Activated T-cell treated with anti-CD3 and anti-CD28 coated beads for 1 hour (primary cell): ENCODE measurements around the gene AK5.

ENCODE experiments used
- DNase-seq: peaks from one replicate; pipeline ENCODE4 v3.0.0-alpha.2; 2020; ENCODE audit warnings: low read depth

The AK5 gene

DNA sequence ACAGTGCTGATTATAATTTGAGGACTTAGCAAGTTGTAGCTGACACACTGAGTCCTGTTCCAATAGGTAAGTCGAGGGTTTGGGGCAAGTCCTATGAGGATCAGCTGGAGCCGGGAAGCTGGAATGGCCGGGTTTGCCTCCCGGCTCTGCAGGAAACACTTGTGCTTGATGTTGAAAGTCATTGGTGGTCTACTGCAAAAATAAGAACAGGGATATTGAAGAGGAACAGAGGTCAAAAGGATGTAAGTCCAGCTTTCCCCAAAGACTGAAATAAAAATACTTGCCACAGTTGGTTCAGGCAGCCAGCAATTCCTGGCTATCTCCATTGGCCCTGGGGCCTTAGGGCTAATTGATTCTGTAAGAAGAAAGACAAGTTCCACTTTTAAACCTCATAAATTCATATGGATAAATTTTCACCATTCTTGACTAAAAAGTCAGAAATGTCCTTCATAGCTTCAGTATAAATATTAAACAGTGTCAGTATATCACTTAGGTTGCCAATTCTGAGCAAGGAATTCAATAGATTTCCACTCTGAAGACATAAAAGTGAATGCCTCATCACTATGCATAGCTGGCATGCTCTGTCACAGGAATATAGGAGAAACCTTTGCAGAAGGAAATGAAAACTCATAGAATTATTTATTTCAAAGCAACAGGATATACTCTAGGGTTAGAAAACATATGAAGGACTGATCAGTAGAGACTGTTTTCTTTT, 165.2 kb downstream of the AK5 start:
- no peak for DNase-seq

DNA sequence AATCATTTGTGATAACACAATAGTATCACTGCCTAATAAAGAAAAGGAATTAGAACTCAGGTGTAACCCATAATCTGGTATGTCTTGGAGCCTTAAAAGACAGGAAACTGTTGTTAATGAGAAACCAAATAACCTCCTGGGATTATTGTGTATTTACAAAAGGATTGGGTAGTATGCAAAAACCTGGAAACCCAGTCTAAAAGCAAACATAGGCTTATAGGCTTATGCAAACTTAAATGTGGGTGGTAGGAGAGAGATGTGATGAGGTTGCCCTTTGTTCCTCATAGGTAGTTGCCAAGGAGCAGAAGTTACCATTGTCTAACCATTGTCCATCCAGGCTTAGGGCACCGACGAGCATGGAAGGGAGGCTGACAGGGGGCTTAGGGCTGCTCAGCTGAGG, 165.8 kb downstream of the AK5 start:
- no peak for DNase-seq

DNA sequence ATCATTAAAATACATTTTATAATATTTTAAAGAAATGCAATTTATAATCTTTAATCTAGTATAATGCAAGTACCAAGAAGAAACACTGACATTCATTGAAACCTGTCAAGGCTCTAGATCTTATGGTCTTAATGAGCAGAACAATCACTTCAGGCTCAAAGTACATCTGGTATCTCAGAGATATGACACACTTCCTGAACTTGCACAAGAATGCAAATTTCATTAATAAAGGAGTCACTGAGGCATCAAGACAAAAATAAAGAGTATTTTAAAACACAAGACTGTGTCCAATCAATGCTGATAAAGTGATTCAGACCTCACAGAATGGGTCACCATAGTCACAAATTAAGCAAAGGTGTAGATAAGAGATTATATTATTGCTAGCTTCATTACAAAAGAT, 178.1 kb downstream of the AK5 start:
- DNase-seq = no peak

DNA sequence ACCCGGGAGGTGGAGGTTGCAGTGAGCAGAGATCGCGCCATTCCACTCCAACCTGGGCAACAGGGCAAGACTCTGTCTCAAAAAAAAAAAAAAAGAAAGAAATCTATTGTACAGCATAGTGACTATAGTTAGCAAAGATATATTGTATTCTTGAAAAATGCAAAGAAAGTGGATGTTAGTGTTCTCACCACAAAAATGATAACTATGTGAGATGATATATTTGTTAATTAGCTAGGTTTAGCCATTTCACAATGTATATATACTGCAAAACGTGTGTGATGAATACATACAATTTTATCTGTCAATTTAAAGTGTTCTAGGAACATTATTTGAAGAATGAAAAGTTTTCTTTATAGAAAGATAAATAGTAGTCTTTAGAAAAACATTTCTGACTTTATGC, 179.9 kb downstream of the AK5 start:
- DNase-seq = no peak

DNA sequence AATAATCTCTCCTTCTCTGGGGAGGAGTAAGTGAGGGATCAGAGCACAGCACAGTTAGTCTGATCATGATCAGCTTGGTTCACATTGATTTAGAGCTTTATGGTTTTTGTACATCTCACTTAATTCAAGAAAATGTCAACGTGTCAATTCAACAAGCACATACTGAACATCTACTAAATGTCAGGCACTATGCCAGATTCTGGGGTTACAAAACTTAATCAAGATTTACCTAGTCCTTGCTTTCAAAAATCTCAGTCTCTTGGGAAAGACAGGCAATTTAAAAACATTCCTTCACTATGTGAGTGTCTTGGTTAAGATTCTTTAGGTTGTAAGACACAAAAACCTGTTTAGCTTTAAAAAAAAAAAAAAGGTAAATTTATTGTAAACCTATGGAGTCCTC, 181.4 kb downstream of the AK5 start:
- no peak for DNase-seq

DNA sequence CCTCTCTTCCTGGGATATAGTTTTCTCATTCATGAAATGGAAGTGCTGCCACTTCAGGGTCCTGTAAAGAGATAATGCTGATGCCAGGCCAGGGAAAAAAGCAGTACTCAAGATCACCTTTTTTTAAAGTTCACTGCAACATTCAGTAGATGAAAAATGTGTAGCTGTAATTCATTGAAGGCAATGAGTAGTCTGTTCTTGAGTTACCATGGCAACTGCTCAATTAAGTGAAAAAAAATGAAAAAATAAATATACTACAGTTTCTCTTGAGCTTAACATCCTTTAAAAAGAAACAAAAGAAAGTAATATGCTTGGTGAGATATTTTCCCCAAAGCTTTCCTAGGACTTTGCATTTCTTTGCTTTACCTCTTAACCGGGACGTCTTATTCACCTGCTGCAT, 183.3 kb downstream of the AK5 start:
- no peak for DNase-seq

DNA sequence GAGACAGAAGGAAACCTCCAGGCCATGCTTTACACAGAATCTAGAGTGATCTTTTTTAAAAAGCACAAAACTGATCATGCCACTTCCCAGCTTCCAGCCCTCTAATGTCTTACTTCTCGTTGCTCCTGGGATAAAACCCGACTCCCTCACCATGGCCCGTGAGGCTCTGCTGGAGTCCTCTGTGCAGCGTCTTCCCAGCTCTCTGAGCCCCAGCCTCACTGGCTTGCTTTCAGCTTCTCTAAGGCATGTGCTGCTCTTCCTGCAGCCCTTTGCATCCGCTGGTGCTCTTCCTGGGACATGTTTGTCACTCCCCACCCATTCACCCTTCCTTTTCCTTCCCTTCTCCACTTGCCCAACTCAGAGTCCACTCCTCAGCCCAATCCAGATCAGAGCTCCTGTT, 184.1 kb downstream of the AK5 start:
- no peak for DNase-seq

DNA sequence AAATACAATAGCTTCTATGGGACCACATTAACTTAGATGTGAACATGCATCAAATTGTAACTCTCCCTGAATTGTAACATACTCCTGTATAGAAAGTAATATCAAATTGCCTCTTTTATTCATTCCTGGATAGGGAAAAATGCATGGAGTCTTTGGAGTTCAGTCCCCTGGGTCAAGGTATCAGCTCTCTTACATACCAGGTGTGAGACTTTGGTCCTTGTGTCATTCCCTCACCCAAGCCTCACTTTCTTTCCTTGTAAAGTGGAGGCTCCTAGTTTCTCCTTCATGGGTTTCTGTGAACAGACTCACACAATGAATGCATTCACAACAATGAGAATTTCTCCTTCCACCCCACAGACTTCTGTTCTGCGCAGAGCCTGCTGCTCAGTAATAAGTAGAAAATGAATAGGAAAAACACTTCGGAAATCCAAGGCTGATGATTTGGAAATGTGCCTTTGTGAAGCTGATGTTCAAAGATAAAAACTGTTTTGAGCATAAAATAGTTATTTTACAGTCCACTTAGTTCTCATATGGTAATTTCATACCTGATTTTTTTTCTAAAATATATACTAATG, 185.3 kb downstream of the AK5 start:
- DNase-seq = no peak

DNA sequence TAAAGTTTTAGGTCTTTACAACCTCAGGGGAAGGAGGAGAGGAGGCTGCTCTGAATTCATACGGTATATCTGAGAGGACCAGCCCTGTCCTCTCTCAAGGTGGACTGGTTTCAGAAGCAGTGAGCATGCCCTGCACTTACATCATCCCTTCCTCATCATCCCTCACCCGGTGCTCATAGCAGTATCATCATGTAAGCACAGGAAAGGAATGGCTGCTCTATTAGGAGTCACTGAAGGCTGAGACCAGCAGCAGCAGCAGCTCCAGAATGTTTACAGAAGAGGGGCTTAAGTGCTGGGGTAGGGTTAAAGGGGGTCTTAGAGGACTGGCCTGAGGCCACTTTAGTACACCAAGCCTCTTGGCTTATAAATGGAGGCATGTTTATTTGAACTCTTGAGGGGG, 185.9 kb downstream of the AK5 start:
- DNase-seq = no peak

DNA sequence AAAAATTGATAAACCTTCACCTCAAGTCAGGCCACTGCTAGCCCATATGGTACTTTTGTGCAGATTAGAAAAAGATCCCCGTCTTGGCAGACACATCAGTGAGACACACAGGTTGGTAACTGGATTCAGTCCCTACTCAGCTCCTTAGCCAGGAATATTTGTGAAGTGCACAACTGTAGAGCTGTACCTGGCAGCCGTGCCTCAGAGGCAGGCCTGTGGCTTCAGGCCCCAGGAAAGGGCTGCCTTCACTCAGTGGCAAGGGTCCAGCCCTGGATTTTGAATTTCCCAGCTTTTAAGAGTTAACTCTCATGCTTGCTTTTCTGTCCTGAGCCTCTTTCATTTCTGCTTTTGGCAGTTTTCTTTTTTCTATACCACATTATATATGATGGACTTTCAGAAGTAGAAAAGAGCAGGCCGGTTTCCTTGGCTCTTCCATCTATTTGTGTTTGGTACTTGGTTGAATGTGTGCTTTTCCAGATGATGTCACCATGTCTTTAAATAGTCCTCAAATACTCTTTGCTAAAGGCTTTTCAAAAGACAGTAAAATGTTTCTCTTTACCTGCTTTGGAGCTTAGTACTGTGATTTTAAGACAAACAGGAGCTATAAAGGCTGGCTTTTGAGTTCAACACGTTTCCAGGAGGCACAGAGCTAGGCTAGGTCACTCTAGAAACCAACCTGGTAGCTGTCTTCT, 186.6 kb downstream of the AK5 start:
- DNase-seq = no peak

DNA sequence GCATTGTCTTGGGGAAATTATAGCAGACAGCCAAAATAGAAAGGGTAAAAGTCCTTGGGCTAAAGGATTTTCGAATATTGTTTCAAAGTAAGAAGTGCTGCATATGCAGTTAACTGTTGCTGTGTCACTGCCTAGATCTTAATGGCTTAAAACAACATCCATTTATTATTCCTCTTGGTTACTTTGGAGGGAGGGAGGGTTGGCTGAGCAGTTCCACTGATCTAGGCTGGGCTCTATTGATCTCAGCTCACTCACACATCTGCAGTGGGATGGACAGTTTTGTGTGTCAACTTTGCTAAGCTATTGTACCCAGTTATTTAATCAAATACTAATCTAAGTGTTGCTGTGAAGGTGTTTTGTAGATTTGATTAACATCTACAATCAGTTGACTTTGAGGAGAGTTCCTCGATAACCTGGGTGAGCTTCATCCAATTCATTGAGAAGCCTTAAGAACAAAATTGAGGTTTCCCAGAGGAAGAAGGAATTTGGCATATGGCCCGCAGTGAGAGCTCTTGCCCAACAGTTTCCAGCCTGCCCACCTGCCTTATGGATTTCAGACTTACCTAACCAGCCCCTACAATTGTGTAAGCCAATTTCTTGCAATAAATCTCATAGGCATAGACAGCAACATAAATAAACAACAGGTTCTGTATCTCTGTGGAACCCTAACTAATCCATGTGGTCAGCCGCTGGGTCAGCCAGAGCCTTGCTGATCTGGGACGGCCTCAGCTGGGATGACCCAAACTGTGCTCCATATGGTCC, 187.3 kb downstream of the AK5 start:
- no peak for DNase-seq

DNA sequence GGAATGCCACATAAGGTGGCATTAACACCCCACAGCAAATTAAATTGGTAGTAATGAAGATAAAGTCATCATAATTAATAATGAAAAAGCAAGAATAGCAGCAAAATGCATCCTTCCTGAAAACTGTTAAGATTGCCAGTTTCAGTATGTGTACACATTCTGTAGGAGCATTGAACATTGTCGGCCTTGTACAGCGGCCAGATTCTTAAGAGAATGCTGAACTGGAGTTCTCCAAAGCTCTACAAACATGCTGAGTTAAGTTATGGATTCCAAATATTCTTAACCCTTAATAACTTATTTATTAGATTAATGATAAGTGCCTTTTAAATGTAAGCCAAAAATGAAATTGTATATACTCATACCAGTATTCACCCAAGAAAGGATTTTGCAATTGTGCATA, 189.9 kb downstream of the AK5 start:
- DNase-seq = no peak

DNA sequence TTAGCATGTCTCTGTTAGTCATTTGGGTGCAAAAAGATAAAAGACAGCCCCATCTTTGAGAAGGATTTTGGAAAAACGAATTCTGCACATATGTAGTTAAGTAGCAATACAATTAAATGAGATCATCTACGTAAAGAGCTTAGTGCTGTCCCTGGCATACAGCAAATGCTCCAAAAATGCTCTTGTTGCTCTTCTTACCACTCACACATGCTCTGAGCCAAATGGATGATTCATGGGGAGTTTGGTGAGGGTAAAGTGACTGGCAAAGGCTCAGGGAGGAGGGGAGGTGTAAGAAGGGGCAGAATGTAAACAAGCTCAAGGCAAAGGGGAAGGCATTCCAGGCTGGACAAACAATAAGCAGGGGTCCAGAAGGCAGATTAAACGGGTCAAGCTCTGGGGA, 191.9 kb downstream of the AK5 start:
- DNase-seq = no peak

DNA sequence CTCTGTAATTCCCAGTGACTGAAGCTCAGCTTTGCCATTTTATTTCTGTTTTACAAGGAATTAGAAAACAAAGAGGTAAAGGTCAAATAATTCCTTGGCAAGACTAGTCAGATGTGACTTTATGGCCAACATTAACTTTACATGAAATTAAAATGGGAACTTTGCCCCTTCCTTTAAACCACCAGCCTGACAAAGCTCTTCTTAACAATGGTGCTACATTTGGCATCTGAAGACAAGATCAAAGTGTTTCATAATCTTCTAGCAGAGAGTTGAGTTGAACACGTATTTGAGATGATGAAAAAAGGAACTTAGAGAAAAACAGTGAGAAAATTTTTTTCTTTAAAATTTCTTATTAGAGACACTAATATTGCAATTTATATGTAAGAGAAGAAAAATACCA, 193.8 kb downstream of the AK5 start:
- no peak for DNase-seq

DNA sequence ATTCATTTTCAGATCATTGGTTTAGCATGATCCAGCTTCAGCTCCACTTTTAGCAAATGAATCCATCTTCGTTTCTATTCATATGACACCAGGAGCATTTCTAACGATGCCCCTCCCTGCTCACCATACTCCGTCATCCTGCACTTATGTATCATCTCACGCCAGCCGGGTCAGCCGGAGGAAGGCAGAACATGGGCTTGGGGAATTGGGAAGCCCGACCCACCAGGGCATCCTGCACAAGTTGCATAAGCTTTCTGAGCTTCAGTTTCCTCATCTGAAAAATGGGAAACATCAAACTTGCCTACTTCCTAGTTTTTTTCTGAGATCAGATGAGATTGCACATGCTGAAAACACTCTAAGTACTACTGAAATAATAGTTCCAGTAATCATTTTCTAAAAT, 194.7 kb downstream of the AK5 start:
- DNase-seq = no peak

DNA sequence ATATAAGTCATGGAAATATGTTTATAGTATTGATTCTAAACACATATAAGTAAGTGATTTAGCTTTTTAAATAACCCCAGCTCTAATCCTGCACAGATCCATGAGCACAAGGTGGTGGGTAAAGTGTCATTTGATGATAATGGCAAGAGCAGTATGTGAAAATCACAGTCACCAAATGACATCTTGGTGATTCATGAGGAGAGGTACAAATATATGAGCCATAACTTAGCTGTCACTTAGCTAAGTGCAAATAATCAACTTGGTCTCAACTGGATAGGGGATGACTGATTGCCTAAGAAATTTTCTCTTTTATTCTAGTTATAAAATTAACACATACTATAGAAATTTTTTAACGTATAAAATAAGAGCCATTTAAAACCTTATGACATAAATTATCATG, 202.5 kb downstream of the AK5 start:
- DNase-seq = no peak

DNA sequence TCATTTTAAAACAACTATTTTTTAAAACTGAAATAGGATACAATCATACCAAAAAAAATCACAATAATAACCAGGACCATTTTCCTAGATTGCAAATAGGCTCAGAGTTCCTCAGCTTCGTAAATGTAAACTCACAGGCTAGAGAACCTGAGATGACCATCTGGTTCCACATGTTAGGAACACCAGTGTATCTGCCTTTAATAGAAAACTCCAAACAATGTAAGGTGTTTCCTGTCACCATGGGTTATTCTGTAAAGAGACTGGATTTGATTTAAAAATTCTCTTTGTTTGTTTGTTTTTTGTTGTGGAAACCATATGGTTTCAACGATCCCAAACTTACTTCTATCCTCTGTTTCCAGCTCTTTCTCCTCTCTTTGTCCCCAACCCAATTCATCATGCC, 203.1 kb downstream of the AK5 start:
- no peak for DNase-seq

DNA sequence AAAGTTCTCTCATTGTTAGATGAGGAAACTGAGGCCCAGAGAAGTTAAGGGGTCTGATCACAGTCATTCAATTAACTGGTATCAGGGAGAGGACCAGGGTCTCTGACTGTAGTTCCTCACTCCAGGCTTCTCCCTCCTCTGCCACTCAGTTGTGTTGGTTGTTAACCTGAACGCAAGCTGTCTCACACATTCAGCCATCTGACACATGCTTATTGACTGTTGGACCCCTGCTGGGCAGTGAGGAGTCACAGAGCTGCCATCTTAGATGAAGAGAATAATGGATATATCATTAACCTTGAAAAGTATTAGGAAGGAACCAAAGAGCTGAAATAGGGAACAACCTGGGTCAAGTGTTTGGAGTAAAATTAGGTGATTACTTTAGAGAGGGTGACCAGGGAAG, 205.8 kb downstream of the AK5 start:
- no peak for DNase-seq

DNA sequence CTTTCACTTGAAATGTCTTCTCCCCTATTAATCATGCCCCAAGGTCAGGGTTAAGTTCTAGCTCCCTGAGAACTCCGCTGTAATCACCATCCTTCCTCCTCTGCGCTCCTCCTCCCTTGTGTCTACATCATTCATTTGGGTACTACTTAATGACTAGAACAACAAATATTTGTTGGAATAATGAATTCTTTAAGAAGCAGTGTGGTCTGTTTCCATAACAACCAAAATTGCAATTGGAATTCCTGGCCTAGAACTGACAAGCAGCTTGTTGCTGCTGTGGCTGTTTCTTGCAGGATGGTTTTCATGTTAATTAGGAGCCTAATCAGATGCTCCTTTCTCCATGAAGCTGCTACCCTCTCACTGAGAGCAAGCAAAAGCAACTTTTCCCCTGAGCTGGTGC, 208.1 kb downstream of the AK5 start:
- no peak for DNase-seq

DNA sequence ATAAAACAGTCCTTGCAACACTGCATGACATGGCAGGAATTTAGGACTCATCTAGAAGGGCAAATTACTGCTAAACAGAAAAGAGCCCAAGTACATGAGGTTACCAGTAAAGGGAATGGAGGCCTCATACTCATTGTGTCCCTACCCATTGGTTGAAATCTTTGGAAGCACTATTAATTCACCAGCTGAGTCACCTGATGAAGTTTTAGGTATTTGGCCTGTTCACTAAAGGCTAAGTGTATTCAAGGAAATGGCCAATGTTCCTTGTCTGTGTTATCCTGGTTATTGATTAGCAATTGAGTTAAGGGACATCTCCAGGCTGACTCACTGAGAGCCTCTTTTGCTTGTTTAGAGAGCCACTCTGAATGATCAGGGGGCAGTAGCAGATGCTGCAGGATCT, 212.2 kb downstream of the AK5 start:
- no peak for DNase-seq

DNA sequence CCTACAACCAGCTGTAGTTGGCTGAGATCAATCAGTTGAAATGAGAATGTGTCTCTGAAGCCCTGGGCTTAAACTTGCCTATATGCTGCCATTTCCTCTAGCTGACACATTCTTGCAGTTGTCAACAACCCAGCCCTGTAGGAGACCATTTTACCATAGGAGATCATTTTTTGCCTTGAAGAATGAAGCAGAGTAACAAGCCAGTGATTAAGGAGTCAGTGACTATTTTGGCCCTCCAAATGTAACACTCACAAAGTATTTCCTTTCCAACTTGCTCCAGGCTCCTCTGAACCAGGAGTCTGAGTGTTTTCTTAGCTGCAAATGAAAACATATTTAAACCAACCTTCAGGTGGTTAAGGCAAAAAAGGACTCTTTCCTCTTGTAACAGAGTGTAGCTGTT, 217.1 kb downstream of the AK5 start:
- DNase-seq = no peak

DNA sequence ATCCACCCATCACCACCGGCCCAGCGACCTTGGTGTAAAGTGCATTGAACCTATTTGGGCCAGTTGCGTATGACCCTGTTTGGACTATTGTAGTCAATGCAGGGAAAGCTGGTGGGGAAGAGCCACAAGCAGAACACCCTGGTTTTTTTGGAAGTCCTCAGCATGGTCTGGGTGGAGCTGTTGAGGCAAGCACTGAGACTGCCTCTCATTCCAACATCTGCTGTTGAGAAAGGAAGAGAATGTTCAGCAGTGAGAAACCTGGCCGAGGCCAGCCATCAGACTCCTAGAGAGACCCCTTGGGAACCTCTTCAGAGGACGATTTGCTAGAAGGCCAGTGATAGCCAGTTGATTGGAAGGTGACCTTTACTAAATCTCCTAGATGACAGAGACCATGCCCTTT, 217.6 kb downstream of the AK5 start:
- DNase-seq = no peak

DNA sequence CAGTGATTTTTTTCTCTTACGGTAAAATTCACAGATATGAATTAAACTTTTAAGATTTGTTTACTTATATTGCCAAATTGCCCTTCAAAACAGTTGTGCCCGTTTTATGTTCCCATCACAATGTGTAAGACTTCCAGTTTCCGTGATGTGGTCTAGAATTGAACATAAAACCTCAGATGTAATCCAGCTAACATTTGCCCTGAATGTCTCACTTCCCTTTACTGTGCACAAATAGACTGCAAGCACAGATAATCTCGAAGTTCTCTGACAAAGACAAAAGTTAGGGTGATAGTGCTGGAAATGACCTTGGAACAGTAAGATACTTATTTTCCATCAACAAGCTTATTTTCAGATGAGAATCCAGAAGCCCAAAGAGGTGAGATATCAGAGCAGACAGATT, 223.2 kb downstream of the AK5 start:
- no peak for DNase-seq
